ENCODE data around the gene KLHL29. TPM values are rescaled to one million over a fixed set of nuclear protein-coding genes. Genes with fewer than 3 reads are reported as not detected.

Gene KLHL29
- total and polyA plus RNA-seq, 2 donors (not counting 1 experiment from before 2014, with no cell fraction given), result 1.3 to 3.4 TPM

GRCh38 chr2:23602116-23602515 is 217.1 kb downstream of the KLHL29 start:
- Histone ChIP-seq H3K27ac (ENCODE audit: low read length in 2 of 2) (no peak overlapping the region), H3K27me3 (replicated peaks in 1 of 4; ENCODE audit: control extremely low read depth in 1 of 4, control insufficient read depth in 3 of 4, insufficient read depth in 4 of 4, low read length in 3 of 4) (no peaks in the 10 kb centered on the region), H4K20me1 (ENCODE audit: control insufficient read depth, insufficient read depth, low read length, poor library complexity, severe bottlenecking) (no peaks in the 10 kb centered on the region), H3K4me3 (ENCODE audit: control extremely low read depth in 1 of 5, extremely low read depth in 1 of 5, insufficient read depth in 1 of 5, low read depth in 2 of 5, low read length in 4 of 5) (no peak overlapping the region), H3K4me2 (replicated peaks; ENCODE audit: low read depth, low read length, poor library complexity, severe bottlenecking) (no peak overlapping the region), H3K4me1 (ENCODE audit: control insufficient read depth in 2 of 2, insufficient read depth in 2 of 2, low read length in 2 of 2) (no peaks in the 10 kb centered on the region), H3K9me3 (ENCODE audit: control extremely low read depth in 1 of 3, control insufficient read depth in 2 of 3, insufficient read depth in 1 of 3, low read length in 2 of 3) (peaks cover 0 to 27% (median 7%) of the 10 kb centered on the region in 3 donors), H3K79me2 (ENCODE audit: control insufficient read depth, insufficient read depth, low read length) (no peaks in the 10 kb centered on the region), H2AFZ (ENCODE audit: insufficient read depth, low read depth, low read length, poor library complexity, severe bottlenecking) (no peak overlapping the region), H3K36me3 (replicated peaks in 1 of 2; ENCODE audit: control extremely low read depth in 1 of 2, control insufficient read depth in 1 of 2, extremely low read depth in 1 of 2, insufficient read depth in 2 of 2, low read length in 1 of 2) (no peaks in the 10 kb centered on the region), H3K9ac (ENCODE audit: low read length) (no peak overlapping the region)
- no peak overlapping the region for H3K27ac Mint-ChIP-seq
- 91% methylated on average over 11 of the region's 12 CpGs for WGBS (ENCODE audit: insufficient coverage)
- H3K4me1 Mint-ChIP-seq, result no peaks in the 10 kb centered on the region
- H3K4me3 Mint-ChIP-seq, result no peak overlapping the region
- POLR2A ChIA-PET, result no interaction called here
- no peak for TF ChIP-seq EZH2 (IDR thresholded peaks at IDR 0.05; ENCODE audit: borderline replicate concordance, insufficient read depth, low read depth, low read length, poor library complexity, severe bottlenecking)
- TF ChIP-seq CTCF (IDR thresholded peaks at IDR 0.05), result no peak
- DNase-seq, result no peak
- H3K9me3 Mint-ChIP-seq (ENCODE audit: insufficient read depth), result peaks cover 2% of the 10 kb centered on the region
- no peak for ATAC-seq (ENCODE audit: low read depth)
- CTCF ChIA-PET, result no interaction called here
- H3K27me3 Mint-ChIP-seq, result no peaks in the 10 kb centered on the region
- intact Hi-C loops (cut with micrococcal nuclease), result no loop called here

GRCh38 chr2:23603156-23603555 is 218.2 kb downstream of the KLHL29 start:
- H3K27me3 Mint-ChIP-seq, result no peaks in the 10 kb centered on the region
- POLR2A ChIA-PET, result no interaction called here
- ATAC-seq (ENCODE audit: low read depth), result no peak

More at GRCh38 chr2:23603156-23603555, 218.2 kb downstream of the KLHL29 start:
- H3K36me3 ChIP-seq (replicated peaks in 1 of 2; ENCODE audit: control extremely low read depth in 1 of 2, control insufficient read depth in 1 of 2, extremely low read depth in 1 of 2, insufficient read depth in 2 of 2, low read length in 1 of 2), result no peaks in the 10 kb centered on the region
- TF ChIP-seq CTCF (IDR thresholded peaks at IDR 0.05) (no peak), EZH2 (IDR thresholded peaks at IDR 0.05; ENCODE audit: borderline replicate concordance, insufficient read depth, low read depth, low read length, poor library complexity, severe bottlenecking) (no peak)
- H3K4me1 ChIP-seq (ENCODE audit: control insufficient read depth in 2 of 2, insufficient read depth in 2 of 2, low read length in 2 of 2), result no peaks in the 10 kb centered on the region
- DNase-seq, result no peak
- CTCF ChIA-PET, result no interaction called here
- H3K4me2 ChIP-seq (replicated peaks; ENCODE audit: low read depth, low read length, poor library complexity, severe bottlenecking), result no peak overlapping the region
- H4K20me1 ChIP-seq (ENCODE audit: control insufficient read depth, insufficient read depth, low read length, poor library complexity, severe bottlenecking), result no peaks in the 10 kb centered on the region
- 67% methylated on average over 6 of the region's 6 CpGs for WGBS (ENCODE audit: insufficient coverage)
- intact Hi-C loops (cut with micrococcal nuclease), result no loop called here
- H3K9me3 Mint-ChIP-seq (ENCODE audit: insufficient read depth), result peaks cover 2% of the 10 kb centered on the region
- no peaks in the 10 kb centered on the region for H3K79me2 ChIP-seq (ENCODE audit: control insufficient read depth, insufficient read depth, low read length)
- H2AFZ ChIP-seq (ENCODE audit: insufficient read depth, low read depth, low read length, poor library complexity, severe bottlenecking), result no peak overlapping the region
- H3K4me1 Mint-ChIP-seq, result no peaks in the 10 kb centered on the region
- no peak overlapping the region for H3K27ac Mint-ChIP-seq
- no peak overlapping the region for H3K4me3 Mint-ChIP-seq
- peaks cover 0 to 31% (median 8%) of the 10 kb centered on the region in 3 donors for H3K9me3 ChIP-seq (ENCODE audit: control extremely low read depth in 1 of 3, control insufficient read depth in 2 of 3, insufficient read depth in 1 of 3, low read length in 2 of 3)
- H3K9ac ChIP-seq (ENCODE audit: low read length), result no peak overlapping the region
- no peak overlapping the region for H3K4me3 ChIP-seq (ENCODE audit: control extremely low read depth in 1 of 5, extremely low read depth in 1 of 5, insufficient read depth in 1 of 5, low read depth in 2 of 5, low read length in 4 of 5)
- H3K27ac ChIP-seq (ENCODE audit: low read length in 2 of 2), result no peak overlapping the region
- no peaks in the 10 kb centered on the region for H3K27me3 ChIP-seq (replicated peaks in 1 of 4; ENCODE audit: control extremely low read depth in 1 of 4, control insufficient read depth in 3 of 4, insufficient read depth in 4 of 4, low read length in 3 of 4)

Data from B cell (primary cell).